Stimulated activated CD8-positive, alpha-beta memory T cell treated with anti-CD3 and anti-CD28 coated beads, Interleukin-15, amount 100 ng/mL, for 24 hours (primary cell): ENCODE results near the gene KRTCAP2.
"Not testable (repeated sequence)": the region's sequence is repeated elsewhere in the genome, so short reads cannot be mapped to it uniquely, and the experiment has no call there.

Experiments used
- DNase-seq: peaks from one replicate; pipeline ENCODE4 v3.0.0-alpha.2; 2020; ENCODE audit warnings: low read depth

KRTCAP2 gene

GRCh38 chr1:155199792-155200191, 26.7 kb upstream of the KRTCAP2 start:
- no peak for DNase-seq

DNA sequence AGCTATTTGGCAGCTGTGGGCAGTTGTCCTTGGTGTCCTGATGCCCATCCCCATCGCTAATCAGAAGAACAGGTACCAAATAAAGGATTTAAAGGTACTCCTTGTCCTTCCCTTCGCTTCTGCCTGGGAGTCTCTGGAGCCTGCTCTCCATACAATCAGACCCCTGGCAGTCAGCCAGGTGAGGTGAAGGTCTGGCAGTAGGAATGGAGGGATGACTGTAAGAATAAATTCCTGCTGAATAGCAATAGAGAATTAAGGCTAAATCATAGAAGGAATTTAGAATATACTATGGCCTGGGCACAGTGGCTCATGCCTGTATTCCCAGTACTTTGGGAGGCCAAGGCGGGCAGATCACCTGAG, 25.4 kb upstream of the KRTCAP2 start:
- no peak for DNase-seq

DNA sequence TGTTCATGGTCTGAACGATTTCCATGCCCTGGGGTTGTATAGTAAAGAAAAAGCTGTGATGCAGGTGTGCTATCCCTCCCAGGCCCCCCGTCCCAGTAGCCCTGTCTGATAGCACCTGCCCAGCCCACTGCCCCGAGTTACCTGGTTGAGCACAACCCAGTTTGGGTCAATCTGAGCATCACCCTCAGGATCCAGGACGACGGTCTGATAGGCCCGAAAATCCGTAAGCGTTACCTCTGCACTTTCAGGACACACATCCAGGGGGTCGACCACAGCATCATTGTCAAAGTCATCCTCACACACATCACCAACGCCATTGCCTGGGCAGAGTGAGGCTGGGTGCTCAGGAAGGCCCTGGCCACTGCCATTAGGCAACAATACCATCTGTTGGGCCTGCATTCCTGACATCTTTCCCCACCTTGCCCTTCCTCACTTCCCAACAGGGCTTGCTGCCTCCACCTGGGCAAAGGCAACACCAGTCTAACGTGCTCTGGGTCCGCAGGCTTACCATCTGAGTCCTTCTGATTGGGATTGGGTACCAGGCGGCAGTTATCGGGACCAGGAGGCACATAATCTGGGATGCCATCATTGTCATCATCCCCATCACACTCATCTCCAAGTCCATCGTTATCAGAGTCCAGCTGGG, 24.9 kb upstream of the KRTCAP2 start:
- no peak for DNase-seq

DNA sequence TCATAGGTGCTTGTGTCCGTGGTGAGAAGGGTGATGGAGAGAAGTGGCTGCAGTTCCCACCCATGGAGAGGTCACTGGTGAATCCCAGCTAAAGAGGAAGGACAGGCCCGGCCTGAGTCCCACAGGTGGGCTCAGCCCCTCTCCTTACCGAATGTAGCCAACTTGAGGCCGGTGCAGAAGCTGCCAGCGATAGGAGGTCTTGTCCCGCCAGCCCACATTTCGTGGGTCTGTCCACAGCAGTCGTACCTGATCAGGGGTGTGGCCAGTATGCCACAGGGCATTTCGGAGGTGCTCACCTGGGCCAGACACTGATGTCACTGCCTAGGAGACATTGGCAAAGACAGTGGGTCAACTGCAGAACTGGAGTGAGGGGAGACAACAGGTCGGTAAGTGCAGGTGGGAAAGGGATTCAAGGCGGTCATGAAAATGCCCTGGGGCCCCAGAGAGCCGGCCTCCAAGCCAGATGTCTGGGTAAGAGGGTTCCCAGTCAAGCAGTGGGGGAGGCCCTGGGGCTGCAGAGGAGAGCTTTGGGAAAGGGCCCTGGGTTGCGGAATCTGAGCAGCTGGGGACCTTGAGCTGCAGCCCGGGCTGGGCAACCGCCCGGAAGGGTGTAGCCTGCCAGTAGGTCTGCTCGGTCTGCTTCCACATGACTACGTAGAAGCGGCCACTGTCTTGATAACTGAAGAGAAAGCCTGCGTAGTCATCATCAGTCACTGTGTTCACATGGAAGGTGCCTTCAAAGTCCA, 24.0 kb upstream of the KRTCAP2 start:
- no peak for DNase-seq

DNA sequence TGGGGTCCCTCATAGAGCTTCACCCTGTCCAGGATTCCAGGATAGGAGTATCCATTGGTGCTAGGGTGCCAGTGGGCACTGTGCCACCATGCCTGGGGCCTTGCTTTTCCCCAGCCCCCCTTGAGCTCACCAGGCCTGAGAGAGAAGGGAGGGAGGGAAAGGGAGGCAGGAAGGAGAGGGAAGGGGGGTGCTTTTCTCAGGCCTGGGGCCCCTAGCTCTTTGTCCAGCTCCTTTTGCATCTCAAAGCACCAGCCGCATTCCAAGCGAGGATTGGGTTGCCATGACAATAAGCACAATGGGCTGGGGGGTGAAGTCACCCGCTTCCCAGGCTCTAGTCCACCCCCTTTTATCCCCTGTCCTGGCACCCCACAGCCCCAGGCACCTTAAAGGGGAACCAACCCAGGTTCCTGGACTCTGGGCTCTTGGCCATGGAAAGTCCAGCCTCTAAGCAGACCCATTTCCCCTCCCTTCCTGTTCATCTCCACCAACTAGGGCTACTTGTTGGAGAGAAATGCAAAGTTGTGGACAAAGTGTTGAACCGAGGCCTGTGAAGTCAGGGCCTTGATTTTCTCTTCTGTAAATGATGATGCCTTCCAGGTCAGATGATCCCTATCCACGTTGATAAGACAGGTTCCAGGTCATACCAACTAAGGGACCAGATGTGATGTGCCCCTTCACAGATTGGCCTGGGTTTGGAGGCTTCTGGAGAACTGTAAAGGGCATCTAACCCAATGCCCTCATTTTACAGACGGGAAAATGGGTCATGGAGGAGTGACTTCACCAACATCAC, 23.2 kb upstream of the KRTCAP2 start:
- no peak for DNase-seq

- DNase-seq: no peak
These were observed 22.3 kb upstream of the KRTCAP2 start for GRCh38 chr1:155195201-155196102.

DNA sequence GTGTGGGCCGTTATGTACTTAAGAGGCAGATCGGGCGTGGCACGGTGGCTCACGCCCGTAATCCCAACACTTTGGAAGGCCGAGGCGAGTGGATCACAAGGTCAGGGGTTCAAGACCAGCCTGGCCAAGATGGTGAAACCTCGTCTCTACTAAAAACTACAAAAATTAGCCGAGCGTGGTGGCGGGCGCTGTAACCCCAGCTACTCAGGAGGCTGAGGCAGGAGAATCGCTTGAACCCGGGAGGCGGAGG, 20.8 kb upstream of the KRTCAP2 start:
- not testable (repeated sequence) for DNase-seq

DNA sequence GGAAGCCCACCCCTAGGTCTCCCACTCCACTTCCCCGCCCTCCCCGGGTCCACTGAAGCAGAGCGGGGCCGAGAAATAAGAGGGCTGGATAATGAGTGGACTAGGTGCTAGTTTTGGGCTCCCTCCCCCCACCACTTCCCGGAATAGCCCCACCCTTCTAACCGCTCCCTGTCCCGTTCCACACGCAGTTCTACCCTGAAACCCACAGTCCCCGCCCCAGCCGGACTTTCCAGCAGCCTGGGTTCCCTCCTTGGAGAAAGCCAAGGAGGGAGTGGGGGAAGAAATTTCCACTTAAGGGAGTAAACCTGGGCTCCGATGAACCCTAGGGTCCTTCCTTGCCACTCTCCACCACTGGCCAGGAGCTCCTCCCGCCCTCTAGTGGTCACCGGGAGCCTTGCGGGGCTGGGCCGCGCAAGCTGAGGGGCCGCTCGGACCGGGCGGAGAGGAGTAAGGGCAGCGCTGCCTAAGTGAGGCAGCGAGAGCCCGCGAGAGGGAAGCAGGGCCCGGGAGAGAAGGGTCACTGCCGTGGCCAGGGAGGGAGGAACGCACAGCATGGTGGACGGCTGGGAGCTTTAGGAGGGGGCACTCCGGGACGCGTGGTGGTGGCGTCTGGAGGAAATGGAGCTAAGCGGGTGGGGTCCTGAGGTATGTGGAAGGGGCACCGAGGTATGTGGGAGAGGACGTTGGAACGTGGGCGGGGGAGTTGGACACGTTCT, 20.3 kb upstream of the KRTCAP2 start:
- DNase-seq: no peak

DNA sequence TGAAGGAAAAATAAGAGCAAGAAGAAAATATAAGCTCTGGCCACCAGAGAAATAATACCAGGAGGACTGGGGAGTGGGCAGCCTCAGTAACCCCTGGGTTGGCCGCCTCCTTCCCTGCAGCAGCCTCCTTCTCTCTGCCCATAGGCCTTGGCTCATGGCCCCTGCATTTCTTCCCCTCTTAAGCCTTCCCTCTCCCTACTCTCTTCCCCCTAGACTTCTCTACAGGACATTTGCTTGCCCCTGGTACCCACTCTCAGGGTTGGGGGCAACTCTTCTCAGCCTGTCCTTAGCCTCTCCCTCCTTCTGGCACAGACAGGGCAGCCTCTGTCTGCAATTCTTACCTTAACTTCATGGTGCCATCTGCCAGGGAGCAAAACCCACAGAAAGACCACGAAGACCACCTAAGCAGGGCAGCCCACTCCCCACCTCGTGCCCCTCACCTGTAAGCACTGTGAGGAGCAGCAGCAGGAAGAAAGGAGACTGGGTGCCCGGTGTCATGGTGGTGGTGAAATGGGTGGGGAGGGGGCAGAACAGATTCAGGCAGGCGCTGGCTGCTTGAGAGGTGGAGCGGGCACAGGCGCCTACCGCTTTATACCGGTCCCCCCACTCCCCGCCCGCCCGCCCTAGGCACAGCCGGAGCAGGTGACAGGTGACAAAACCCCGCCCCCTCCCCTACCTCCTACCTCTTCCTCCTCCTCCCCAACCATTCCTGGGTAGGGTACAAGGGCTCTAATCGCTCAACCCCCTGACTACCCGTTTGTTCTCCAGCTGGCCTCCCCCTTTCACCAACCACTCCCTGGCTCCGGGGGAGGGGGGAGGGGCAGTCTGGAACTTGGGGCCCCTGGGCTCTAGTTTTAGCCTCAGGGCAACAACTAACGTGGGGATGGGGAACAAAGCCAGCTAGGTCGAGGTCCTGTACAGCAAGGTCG, 19.5 kb upstream of the KRTCAP2 start:
- DNase-seq: no peak

DNA sequence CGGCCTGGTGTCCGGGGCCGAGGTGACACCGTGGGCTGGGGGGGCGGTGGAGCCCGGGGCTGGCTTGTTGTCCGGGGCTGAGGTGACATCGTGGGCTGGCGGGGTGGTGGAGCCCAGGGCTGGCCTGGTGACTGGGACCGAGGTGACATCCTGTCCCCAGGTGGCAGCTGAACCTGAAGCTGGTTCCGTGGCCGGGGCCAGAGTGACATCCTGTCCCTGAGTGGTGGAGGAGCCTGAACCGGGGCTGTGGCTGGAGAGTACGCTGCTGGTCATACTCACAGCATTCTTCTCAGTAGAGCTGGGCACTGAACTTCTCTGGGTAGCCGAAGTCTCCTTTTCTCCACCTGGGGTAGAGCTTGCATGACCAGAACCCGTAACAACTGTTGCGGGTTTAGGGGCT, 18.8 kb upstream of the KRTCAP2 start:
- no peak for DNase-seq

- DNase-seq: not testable (repeated sequence)
These were observed 16.8 kb upstream of the KRTCAP2 start for GRCh38 chr1:155189926-155190325.

DNA sequence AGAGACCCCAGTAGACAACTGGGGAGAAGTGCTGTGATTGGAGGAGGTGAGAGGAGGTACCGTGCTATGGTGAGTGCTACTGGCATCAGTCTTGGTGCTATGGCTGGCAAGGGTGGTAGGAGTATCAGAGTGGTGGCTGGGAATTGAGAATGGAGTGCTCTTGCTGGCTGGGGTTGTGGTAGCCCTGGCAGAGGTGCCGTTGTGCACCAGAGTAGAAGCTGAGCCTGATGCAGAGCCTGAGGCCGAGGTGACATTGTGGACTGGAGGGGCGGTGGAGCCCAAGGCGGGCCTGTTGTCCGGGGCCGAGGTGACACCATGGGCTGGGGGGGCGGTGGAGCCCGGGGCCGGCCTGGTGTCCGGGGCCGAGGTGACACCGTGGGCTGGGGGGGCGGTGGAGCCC, 15.2 kb upstream of the KRTCAP2 start:
- DNase-seq: no peak

- no peak for DNase-seq
These were observed 14.4 kb upstream of the KRTCAP2 start for GRCh38 chr1:155187456-155187891.

DNA sequence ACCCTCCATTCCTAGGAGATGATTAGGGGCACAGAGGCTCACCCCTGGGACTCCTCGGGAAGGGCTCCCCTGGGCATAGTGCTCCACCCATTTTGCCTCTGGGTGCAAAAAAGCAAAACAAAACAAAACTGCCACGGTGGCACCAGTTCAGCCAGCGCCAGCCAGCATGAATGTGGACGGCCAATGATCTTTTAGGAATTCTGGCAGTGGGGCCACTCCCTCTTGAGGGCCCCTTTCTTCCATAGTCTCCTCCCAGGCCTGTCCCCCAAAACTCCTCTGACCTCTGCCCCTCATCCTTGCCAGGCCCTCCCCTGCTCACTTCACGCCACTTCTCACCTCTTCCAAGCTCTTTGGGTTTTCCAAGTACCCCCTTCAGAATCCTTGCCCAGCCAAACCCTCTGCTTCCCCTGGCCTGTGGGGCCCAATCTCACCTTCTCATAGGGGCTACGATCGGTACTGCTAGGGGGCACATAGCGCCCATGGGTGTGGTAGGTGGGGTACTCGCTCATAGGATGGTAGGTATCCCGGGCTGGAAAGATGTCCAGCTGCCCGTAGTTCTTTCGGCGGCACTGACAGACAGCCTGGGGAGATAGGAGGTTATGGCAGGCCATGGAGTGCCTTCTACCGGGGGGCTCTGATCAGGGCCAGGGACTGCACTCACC, 13.8 kb upstream of the KRTCAP2 start:
- DNase-seq: no peak

DNA sequence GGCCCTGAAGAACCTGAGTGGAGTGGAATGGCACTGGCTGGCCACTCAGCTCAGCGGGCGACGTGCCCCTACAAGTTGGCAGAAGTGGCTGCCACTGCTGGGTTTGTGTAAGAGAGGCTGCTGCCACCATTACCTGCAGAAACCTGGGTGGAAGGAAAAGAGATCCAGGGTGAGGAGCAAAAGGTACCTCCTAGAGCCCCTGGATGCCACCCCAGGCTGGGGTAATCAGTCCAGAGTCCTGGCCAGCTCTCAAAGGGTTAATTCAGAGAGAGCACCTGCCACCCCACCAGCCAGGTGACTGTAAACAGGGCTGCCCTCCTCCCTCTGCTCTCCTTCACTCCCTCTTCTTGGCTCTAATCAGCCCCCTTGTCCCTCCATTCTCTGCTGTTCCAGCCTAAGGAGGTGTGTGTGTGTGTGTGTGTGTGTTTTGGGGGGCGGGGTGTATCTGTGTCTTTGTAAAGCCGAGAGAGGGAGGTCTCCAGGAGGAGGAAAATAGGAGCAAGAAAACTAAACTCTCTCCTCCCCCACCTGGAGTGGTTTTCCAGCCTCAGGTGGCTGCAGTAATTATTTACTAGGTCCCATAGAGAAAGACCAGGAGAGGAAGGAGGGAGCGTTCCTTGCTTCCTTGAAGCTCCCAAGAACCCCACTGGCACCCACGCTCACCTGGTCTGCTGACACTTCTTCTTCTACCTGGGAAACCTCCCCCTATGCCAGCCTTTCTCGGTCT, 13.1 kb upstream of the KRTCAP2 start:
- no peak for DNase-seq

DNA sequence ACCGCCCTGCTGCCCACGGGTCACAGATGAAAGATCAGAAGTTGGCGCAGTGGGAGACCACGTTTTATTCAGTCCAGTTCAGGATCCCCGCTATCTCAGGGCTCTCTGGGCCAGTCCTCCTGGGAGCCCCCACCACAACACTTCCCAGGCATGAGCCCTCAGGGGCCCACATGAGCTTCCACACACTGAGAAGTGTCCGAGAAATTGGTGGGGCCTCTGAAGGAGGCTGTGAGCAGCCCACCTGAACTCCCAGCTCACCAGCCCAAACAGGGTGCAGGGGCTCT, 12.6 kb upstream of the KRTCAP2 start:
- no peak for DNase-seq

- no peak for DNase-seq
These were observed 12.0 kb upstream of the KRTCAP2 start for GRCh38 chr1:155184835-155185782.

- no peak for DNase-seq
These were observed 11.3 kb upstream of the KRTCAP2 start for GRCh38 chr1:155184351-155184811.
